D721Med (cell line): ENCODE data around the gene AKT3.
"Not testable (repeated sequence)": the region's sequence is repeated elsewhere in the genome, so short reads cannot be mapped to it uniquely, and the experiment has no call there.

Experiments
- DNase-seq: peaks from one replicate; pipeline ENCODE4 v3.0.0; 2011; ENCODE audit warnings: low spot score; ENCODE audit not compliant: insufficient read length
- FAIRE-seq: peaks from 2 replicates; lab custom pipeline; 2011; peaks lifted over from hg19 to GRCh38; lab: Jason Lieb, UNC
- CTCF ChIP-seq: IDR thresholded peaks from 2 replicates; pipeline ENCODE4 v1.5.1; 2012; ENCODE audit warnings: mild to moderate bottlenecking, control low read depth; ENCODE audit not compliant: insufficient read depth; ENCODE audit errors: missing control alignments

AKT3 gene

DNA sequence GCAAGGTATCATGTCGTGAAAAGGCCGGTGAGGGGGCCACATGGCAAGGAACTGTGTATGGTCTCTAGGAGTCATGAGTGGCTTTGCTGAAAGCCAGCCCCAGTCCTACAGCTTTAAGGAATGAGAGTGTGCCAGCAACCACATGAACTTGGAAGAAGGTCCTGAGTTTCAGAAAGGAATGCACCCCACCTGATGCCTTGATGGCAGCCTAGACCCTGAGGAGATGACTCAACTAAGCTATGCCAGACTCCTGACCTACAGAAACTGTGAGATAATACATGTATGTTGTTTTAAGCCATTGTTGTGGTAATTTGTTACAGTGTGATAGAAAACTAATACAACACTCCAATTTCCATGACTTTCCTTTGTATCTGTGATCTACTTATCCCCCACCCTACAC, 33.5 kb upstream of the AKT3 start:
- DNase-seq (no peak), FAIRE-seq (peak; percentile 71)
- no peak for TF ChIP-seq CTCF

DNA sequence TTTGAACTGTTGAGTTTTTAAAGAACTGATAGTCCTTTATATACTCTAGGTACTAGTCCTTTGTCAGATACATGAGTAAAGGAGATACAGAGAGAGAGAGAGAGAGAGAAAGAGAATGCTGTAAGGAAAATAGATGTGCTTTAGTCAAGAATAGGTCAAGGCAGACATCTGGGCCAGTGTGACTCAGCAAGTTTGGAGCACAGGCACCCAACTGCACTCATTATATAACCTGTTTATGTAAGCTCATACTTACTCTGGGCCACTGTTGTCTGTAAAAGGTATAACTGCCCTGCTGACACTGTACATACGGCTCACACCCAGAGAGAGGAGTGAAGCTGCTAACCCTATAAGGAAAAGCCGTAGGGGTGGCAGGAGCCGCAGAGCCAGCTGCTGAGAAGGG, 32.2 kb upstream of the AKT3 start:
- FAIRE-seq: no peak
- DNase-seq: no peak
- no peak for TF ChIP-seq CTCF

GRCh38 chr1:243877058-243877457, 27.0 kb upstream of the AKT3 start:
- DNase-seq, FAIRE-seq: not testable (repeated sequence)

- FAIRE-seq (no peak), DNase-seq (no peak)
- TF ChIP-seq CTCF: no peak
Observed at GRCh38 chr1:243855616-243856318, 5.7 kb upstream of the AKT3 start.

DNA sequence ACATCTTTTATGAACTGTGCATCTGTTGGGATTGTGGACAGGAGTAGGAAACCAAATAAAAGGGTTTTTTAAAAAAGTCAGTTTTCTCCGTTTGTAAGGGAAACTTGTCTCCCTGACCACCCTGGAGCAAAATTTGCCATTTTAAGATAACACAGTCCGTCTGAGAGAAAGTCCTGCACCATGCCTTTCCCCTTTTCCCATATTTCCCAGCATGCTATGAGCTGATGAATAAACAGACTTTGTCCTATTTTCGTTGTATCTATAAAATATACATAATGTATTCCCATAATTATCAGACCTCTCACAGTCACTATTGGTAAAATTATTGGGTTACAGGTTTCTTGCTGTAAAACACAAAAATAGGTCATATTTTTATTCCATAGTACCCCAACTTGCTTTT, 1.7 kb upstream of the AKT3 start:
- no peak for DNase-seq
- TF ChIP-seq CTCF: no peak
- FAIRE-seq: no peak

DNA sequence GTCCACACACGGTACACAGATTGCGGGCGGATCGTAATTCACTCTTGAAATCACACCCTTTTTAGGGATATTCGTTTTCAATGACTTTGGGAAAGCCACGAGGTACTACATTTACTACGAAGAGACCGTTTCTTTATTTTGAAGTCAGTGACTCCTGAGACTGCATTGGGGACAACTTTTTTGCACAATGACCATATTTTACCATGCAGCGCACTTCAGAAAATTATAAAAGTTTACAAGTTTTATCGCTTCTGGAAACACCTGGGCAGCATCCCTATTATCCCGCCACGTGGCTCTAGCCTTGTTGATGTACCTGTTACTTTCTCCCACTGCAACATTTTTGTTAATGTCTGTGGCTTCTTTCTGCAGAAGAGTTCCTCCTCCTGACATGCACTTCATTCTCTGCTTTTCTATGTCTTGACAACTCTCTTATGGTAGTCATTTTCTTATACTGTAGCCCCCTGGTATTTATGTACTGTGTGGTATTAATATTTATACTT, 1.3 kb upstream of the AKT3 start:
- no peak for TF ChIP-seq CTCF
- DNase-seq: no peak
- no peak for FAIRE-seq

DNA sequence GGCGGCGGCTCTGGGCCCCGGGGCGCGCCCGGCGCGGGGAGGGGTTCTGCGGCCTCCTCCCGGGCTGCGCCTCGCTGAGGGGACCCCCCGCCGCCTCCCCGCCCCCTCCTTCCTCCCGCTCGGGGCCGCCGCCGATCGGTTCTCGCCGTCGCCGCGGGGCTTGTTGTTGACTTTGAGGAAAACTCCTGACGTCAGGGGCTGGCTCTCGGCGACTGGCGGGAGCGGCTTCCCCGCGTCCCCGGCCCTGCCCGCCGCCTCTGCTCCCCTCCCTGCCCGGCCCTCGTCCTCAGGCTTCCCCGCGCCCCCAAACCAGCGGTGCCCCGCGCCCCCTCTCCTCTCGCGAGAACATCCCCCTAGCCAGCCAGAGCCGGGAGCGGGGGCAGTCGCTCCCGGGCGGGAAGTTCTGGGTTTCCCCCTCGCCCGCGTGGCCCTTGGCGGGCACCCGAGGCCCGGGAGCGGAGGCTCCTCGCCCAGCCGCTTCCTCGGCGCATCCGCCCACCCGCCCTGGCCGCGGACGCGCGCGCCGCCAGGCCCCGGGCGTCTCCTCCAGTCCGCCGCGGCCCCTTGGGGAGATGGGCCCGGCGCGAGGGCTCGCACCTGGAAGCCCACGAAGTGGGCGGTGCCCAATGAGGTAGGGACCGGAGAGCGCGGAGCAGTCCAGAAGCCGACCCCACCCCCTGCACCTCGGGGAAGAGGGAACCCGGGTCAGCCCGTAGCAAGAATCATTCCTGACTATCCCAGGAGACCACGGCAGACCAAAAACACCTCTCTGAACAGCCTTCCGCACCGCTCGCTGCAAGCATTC, 611 bp upstream of the AKT3 start:
- no peak for TF ChIP-seq CTCF
- FAIRE-seq (no peak), DNase-seq (peak; percentile 21)
